ENCODE results near the gene TOX2. TPM values are rescaled to one million over a fixed set of nuclear protein-coding genes. Genes with fewer than 3 reads are reported as not detected.

The TOX2 gene
- total RNA-seq, 1 experiment from 2014 or later, result 1.8 TPM

- intact Hi-C loops (cut with micrococcal nuclease), result no loop called here
Observed at GRCh38 chr20:44033873-44034272, 119.2 kb downstream of the TOX2 start.

GRCh38 chr20:44034451-44034850, 119.8 kb downstream of the TOX2 start:
- Histone ChIP-seq H3K79me2 (ENCODE audit: low read length) (no peaks in the 10 kb centered on the region), H3K9me2 (replicated peaks; ENCODE audit: low read length) (no peaks in the 10 kb centered on the region), H2AFZ (ENCODE audit: low read length) (no peak overlapping the region), H4K20me1 (ENCODE audit: low read length) (no peaks in the 10 kb centered on the region), H3K9me3 (ENCODE audit: low read length) (no peaks in the 10 kb centered on the region), H3K36me3 (ENCODE audit: low read depth, low read length) (no peaks in the 10 kb centered on the region), H3K27me3 (ENCODE audit: low read length) (peaks cover 10% of the 10 kb centered on the region), H3K4me2 (ENCODE audit: low read length) (no peak overlapping the region), H3K27ac (ENCODE audit: low read length) (no peak overlapping the region), H3F3A (ENCODE audit: low read length, unreplicated experiment) (no peaks in the 10 kb centered on the region), H3K9ac (ENCODE audit: low read length) (no peak overlapping the region), H3K4me1 (ENCODE audit: insufficient read depth, low read length) (no peaks in the 10 kb centered on the region), H3K4me3 (ENCODE audit: low read length) (no peak overlapping the region)
- ATAC-seq (no peak), DNase-seq (no peak)
- BruUV-seq (replicated peaks), result no TSS peak
- TF ChIP-seq EZH2phosphoT487 (IDR thresholded peaks at IDR 0.05; ENCODE audit: borderline replicate concordance, low read length) (no peak), CTCF (conservative IDR thresholded peaks at IDR 0.05; ENCODE audit: low read depth, low read length) (no peak), EZH2 (IDR thresholded peaks at IDR 0.05; ENCODE audit: low read length, unreplicated experiment) (no peak)
- intact Hi-C loops (cut with micrococcal nuclease), result no loop called here
- POLR2A ChIA-PET (ENCODE audit: unreplicated experiment), result no interaction called here
- CTCF ChIA-PET, result no interaction called here

More at GRCh38 chr20:44033873-44034272, 119.2 kb downstream of the TOX2 start:
- no peak overlapping the region for H3K9ac ChIP-seq (ENCODE audit: low read length)
- no peak overlapping the region for H3K27ac ChIP-seq (ENCODE audit: low read length)
- no TSS peak for BruUV-seq (replicated peaks)
- POLR2A ChIA-PET (ENCODE audit: unreplicated experiment), result no interaction called here
- no peaks in the 10 kb centered on the region for H3K9me2 ChIP-seq (replicated peaks; ENCODE audit: low read length)
- no peak for TF ChIP-seq EZH2phosphoT487 (IDR thresholded peaks at IDR 0.05; ENCODE audit: borderline replicate concordance, low read length)
- no peak for TF ChIP-seq CTCF (conservative IDR thresholded peaks at IDR 0.05; ENCODE audit: low read depth, low read length)
- TF ChIP-seq EZH2 (IDR thresholded peaks at IDR 0.05; ENCODE audit: low read length, unreplicated experiment), result no peak
- no peaks in the 10 kb centered on the region for H3K9me3 ChIP-seq (ENCODE audit: low read length)
- H3F3A ChIP-seq (ENCODE audit: low read length, unreplicated experiment), result no peaks in the 10 kb centered on the region
- DNase-seq, result no peak
- peaks cover 8% of the 10 kb centered on the region for H3K27me3 ChIP-seq (ENCODE audit: low read length)
- no peak overlapping the region for H3K4me3 ChIP-seq (ENCODE audit: low read length)
- no peak overlapping the region for H3K4me2 ChIP-seq (ENCODE audit: low read length)
- no peak overlapping the region for H2AFZ ChIP-seq (ENCODE audit: low read length)
- H3K4me1 ChIP-seq (ENCODE audit: insufficient read depth, low read length), result no peaks in the 10 kb centered on the region
- ATAC-seq, result no peak
- no peaks in the 10 kb centered on the region for H4K20me1 ChIP-seq (ENCODE audit: low read length)
- no peaks in the 10 kb centered on the region for H3K36me3 ChIP-seq (ENCODE audit: low read depth, low read length)
- CTCF ChIA-PET, result no interaction called here
- H3K79me2 ChIP-seq (ENCODE audit: low read length), result no peaks in the 10 kb centered on the region

GRCh38 chr20:44034965-44035635, 120.4 kb downstream of the TOX2 start:
- no peak for DNase-seq
- no peak for ATAC-seq
- POLR2A ChIA-PET (ENCODE audit: unreplicated experiment), result no interaction called here
- Histone ChIP-seq H3K4me2 (ENCODE audit: low read length) (no peak overlapping the region), H3K4me1 (ENCODE audit: insufficient read depth, low read length) (no peaks in the 10 kb centered on the region), H2AFZ (ENCODE audit: low read length) (no peak overlapping the region), H3F3A (ENCODE audit: low read length, unreplicated experiment) (no peaks in the 10 kb centered on the region), H3K36me3 (ENCODE audit: low read depth, low read length) (no peaks in the 10 kb centered on the region), H3K4me3 (ENCODE audit: low read length) (no peak overlapping the region), H3K9me3 (ENCODE audit: low read length) (no peaks in the 10 kb centered on the region), H3K9me2 (replicated peaks; ENCODE audit: low read length) (no peaks in the 10 kb centered on the region), H3K27me3 (ENCODE audit: low read length) (peaks cover 10% of the 10 kb centered on the region), H3K79me2 (ENCODE audit: low read length) (no peaks in the 10 kb centered on the region), H4K20me1 (ENCODE audit: low read length) (no peaks in the 10 kb centered on the region), H3K9ac (ENCODE audit: low read length) (no peak overlapping the region), H3K27ac (ENCODE audit: low read length) (no peak overlapping the region)
- intact Hi-C loops (cut with micrococcal nuclease), result no loop called here
- no TSS peak for BruUV-seq (replicated peaks)
- TF ChIP-seq EZH2phosphoT487 (IDR thresholded peaks at IDR 0.05; ENCODE audit: borderline replicate concordance, low read length), result no peak
- TF ChIP-seq CTCF (conservative IDR thresholded peaks at IDR 0.05; ENCODE audit: low read depth, low read length), result no peak
- no peak for TF ChIP-seq EZH2 (IDR thresholded peaks at IDR 0.05; ENCODE audit: low read length, unreplicated experiment)
- CTCF ChIA-PET, result no interaction called here

Data from PC-3 (cell line).